HG03558 (cell line): Measurements from ENCODE around the gene PROKR2.

ENCODE experiments used
- ATAC-seq: cut with Tn5 transposase; IDR thresholded peaks from one replicate; pipeline ENCODE4 v1.9.1; 2021; ENCODE audit warnings: moderate number of reproducible peaks; ENCODE audit not compliant: unreplicated experiment; ENCODE audit errors: extremely low read depth

Gene PROKR2

GRCh38 chr20:5297280-5298004, 19.3 kb downstream of the PROKR2 start:
- no peak for ATAC-seq

DNA sequence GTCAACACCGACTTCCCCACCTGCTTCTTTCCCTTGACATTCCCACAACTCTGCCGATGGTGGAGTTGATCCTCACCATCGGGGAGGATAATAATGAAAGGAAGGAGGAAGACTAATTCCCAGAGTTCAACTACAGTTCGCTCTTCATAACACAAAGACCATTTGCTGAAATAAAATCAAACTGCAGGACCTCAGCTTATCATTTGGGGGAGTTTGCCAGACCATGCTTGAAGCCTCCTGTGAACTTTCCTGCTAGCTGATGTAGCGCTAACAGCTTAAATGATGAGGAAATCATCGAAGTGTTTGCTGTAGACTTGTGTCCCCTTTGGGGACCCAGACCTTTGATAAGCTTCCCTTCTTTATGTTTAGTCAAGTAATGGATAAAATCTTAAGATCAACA, 26.2 kb downstream of the PROKR2 start:
- ATAC-seq = no peak

DNA sequence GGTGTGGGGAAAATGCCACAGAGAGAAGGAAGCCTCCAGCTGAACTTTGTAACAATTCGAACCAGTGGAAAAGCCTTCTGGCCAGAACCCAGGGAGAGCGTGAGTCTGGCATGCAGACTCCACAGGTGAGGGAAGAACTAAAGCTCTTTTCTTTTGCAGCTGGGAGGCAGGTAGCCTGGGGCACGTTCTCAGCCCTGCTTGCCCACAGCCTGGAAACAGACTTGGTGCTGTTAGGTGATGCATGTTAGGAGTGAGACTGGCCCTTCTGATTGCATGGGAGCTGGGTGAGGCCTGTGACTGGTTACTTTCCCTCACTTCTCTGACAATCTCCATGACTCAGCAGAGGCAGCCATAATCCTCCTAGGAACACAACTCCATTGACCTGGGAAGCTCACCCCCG, 34.2 kb downstream of the PROKR2 start:
- no peak for ATAC-seq

DNA sequence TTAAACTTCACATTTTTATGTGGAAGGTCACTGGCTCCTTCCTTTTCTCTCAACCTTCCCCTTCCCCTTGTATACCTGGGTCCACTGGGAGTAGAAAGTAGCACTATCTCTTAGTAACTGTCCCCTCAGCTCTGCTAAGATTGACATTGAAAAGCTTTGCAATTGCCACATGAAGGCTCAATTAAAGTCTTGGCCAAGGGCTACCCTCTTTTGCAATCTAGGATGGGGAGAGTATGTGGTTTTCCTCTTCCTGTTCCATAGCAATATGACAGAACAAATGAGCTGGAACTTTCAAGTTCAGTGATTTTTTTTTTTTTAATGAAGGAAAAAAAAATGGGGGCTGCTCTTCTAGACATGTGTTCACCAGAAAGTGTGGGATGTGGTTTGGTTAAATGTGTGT, 37.1 kb downstream of the PROKR2 start:
- ATAC-seq = no peak

- ATAC-seq = no peak
These were observed 44.5 kb downstream of the PROKR2 start for GRCh38 chr20:5272268-5272667.

DNA sequence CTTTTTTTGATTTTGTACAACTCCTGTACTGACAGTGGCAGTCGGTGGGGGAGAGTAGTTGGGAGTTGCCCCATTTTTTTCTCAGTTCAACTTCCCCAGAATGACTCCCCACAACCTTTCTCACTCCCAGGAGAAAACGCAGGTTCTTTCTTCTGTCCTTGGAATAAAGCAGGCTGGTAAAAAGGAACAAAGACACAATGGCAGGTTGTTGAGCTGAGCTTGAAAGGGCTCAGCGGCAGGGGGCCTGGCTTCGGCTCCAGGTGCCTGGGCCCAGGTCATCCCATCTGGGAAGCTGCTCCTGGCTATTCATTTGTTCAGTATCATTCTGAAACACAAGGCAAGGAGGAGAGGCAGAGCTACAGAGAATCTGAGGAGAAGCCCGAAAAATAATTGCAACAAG, 46.2 kb downstream of the PROKR2 start:
- ATAC-seq = no peak

DNA sequence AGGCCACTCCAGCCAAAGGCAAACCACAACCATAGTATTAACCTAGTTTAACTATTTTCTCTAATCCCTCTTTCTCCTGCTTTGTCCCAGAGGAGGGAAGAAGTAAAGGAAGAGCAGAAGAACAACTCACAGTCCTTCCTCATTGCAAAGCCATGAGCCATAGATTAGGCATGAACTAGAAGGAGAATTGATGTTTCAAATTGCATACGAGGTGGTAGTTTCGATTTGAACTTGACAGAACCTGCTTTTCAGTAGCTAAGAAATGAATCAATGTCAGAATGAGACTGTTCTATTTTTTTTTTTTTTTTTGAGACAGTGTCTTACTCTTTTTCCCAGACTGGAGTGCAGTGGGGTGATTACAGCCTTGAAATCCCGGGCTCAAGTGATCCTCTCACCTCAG, 48.3 kb downstream of the PROKR2 start:
- ATAC-seq = no peak

GRCh38 chr20:5267092-5267491, 49.7 kb downstream of the PROKR2 start:
- no peak for ATAC-seq
